NT2/D1 (cell line): ENCODE results near the gene ST6GALNAC3.

Source experiments
- SUZ12 ChIP-seq: IDR thresholded peaks from 2 replicates; pipeline ENCODE4 v1.6.1; 2011; ENCODE audit not compliant: insufficient read length, insufficient read depth; ENCODE audit errors: extremely low read depth
- YY1 ChIP-seq: IDR thresholded peaks from 2 replicates; pipeline ENCODE4 v1.6.1; 2011; ENCODE audit not compliant: insufficient read length, insufficient read depth

DNA sequence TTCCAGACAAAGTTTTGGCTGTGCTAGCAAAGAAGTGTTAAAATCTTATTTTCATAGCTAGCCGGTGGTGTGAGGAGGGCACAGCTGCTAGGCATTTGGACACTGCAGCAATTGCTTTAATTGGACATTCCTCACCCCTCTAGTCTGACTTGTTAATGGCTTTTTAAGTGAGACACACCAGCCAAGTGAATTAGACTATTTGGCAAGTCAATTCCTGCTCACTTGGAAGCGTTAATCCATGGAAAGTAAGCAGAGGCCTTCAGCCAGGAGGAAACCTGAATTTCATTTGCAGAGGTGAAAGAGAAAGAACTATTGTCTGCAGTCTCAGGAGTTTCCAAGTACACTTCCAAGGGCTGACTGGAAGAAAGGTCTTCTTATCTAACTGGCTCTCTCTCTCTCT, 175.7 kb downstream of the ST6GALNAC3 start:
- no peak for TF ChIP-seq YY1
- TF ChIP-seq SUZ12: no peak
